Measurements from ENCODE around the gene PDE6C.

GRCh38 chr10:93597075-93597599 is 15.2 kb upstream of the PDE6C start:
- TF ChIP-seq REST (IDR thresholded peaks at IDR 0.05; ENCODE audit: low read depth) (no peak), TCF12 (IDR thresholded peaks at IDR 0.05; ENCODE audit: low read depth) (no peak), MAX (IDR thresholded peaks at IDR 0.05) (no peak), EP300 (IDR thresholded peaks at IDR 0.05; ENCODE audit: borderline replicate concordance) (no peak), EGR1 (IDR thresholded peaks at IDR 0.05) (no peak), TEAD4 (IDR thresholded peaks at IDR 0.05) (no peak)

All from Ishikawa (cell line).